Breast epithelium (tissue), 4 donors: ENCODE results near the gene HOXD4. TPM values are rescaled to one million over a fixed set of nuclear protein-coding genes. Genes with fewer than 3 reads are reported as not detected.

Source experiments
- DNase-seq, 2 donors: peaks; one replicate each; pipeline ENCODE4 v3.0.0-alpha.2; 2019; ENCODE audit warnings: low spot score in 2 of 2
- H3K27ac ChIP-seq, 2 donors: fragments of 200-600 bp; sonication (generic) in 1 of 2; one replicate each; pipeline ENCODE4 v1.5.1; 2016 to 2019; ENCODE audit warnings: mild to moderate bottlenecking in 1 of 2
- H3K27me3 ChIP-seq, 2 donors: fragments of 200-600 bp; sonication (generic) in 1 of 2; one replicate each; pipeline versions ENCODE4 v1.5.1 to v1.6.0; 2017 to 2019; ENCODE audit warnings: control low read depth in 1 of 2, mild to moderate bottlenecking in 1 of 2
- H3K36me3 ChIP-seq: fragments of 200-600 bp; one replicate; pipeline ENCODE4 v1.5.1; 2019
- H3K4me1 ChIP-seq, 2 donors: fragments of 200-600 bp; sonication (generic); one replicate each; pipeline ENCODE4 v1.5.1; 2016 to 2019; ENCODE audit warnings: control low read depth in 1 of 2
- H3K4me3 ChIP-seq, 3 donors: fragments of 200-600 bp; sonication (generic); 1 replicate in 2 of 3; 2 replicates in 1 of 3; pipeline ENCODE4 v1.5.1; 2016 to 2019; ENCODE audit warnings: mild to moderate bottlenecking in 3 of 3, moderate library complexity in 2 of 3
- H3K9me3 ChIP-seq, 2 donors: fragments of 200-600 bp; sonication (generic) in 1 of 2; one replicate each; pipeline ENCODE4 v1.5.1; 2016 to 2019; ENCODE audit warnings: control low read depth in 1 of 2
- CTCF ChIP-seq, 3 donors: fragments of 450-650 bp; IDR thresholded peaks; one replicate each; pipeline ENCODE4 v1.5.1; 2016 to 2017; ENCODE audit warnings: antibody characterized with exemption in 3 of 3, mild to moderate bottlenecking in 3 of 3, moderate library complexity in 3 of 3
- POLR2A ChIP-seq: fragments of 450-650 bp; IDR thresholded peaks from one replicate; pipeline ENCODE4 v1.6.1; 2016; ENCODE audit warnings: antibody characterized with exemption, mild to moderate bottlenecking, moderate library complexity
- POLR2AphosphoS5 ChIP-seq, 3 donors: sonication (generic); formaldehyde crosslinking; IDR thresholded peaks; one replicate each; pipeline ENCODE4 v1.6.1; 2017; ENCODE audit warnings: antibody characterized with exemption in 3 of 3
- intact Hi-C: fragments of 100-400 bp; cut with DNase I; formaldehyde crosslinking; loops from one replicate; pipeline ENCODE4 v1.15.1; 2023; ENCODE audit warnings: low total_unique reads
- total RNA-seq, 3 donors: library from RNA; depleted of rRNA; stranded (reverse); fragments of >200 nt; gene quantifications; one replicate each; pipeline ENCODE4 v1.1.0, GENCODE V29; 2016

HOXD4 gene
- total RNA-seq, 3 donors from 2014 or later: 1.9 to 5.8 (median 5.6) TPM

GRCh38 chr2:176132205-176133171, 18.9 kb upstream of the HOXD4 start:
- H3K4me1 ChIP-seq: no peaks in the 10 kb centered on the region
- H3K36me3 ChIP-seq: no peaks in the 10 kb centered on the region
- H3K9me3 ChIP-seq: peaks cover 0 to 3% of the 10 kb centered on the region in 2 donors
- DNase-seq: no peak
- TF ChIP-seq POLR2A (no peak), CTCF (IDR thresholded peaks at IDR 0.05) (no peak), POLR2AphosphoS5 (IDR thresholded peaks at IDR 0.05) (no peak)
- intact Hi-C loops: loop anchor here (10.0 kb wide), 1 partner anchor 1012 kb away; no protein-coding TSS in a partner anchor
- H3K4me3 ChIP-seq: peak overlapping the region; percentile 52 to 73 (median 60)
- H3K27ac ChIP-seq: peak overlapping the region; percentile 44 to 98
- H3K27me3 ChIP-seq: peaks cover 5 to 87% of the 10 kb centered on the region in 2 donors

GRCh38 chr2:176133389-176133788, 18.0 kb upstream of the HOXD4 start:
- peaks cover 5 to 89% of the 10 kb centered on the region in 2 donors for H3K27me3 ChIP-seq
- H3K36me3 ChIP-seq: no peaks in the 10 kb centered on the region
- H3K9me3 ChIP-seq: peaks cover 0 to 3% of the 10 kb centered on the region in 2 donors
- peak overlapping the region in 1 of 2 donors; percentile 97 for H3K27ac ChIP-seq
- intact Hi-C loops: loop anchor here (10.0 kb wide), 1 partner anchor 1011 kb away; no protein-coding TSS in a partner anchor
- no peak overlapping the region for H3K4me3 ChIP-seq
- TF ChIP-seq POLR2AphosphoS5 (IDR thresholded peaks at IDR 0.05): no peak
- TF ChIP-seq CTCF (IDR thresholded peaks at IDR 0.05): no peak
- no peak for TF ChIP-seq POLR2A
- DNase-seq: no peak
- H3K4me1 ChIP-seq: no peaks in the 10 kb centered on the region

GRCh38 chr2:176134035-176134434, 17.3 kb upstream of the HOXD4 start:
- H3K27me3 ChIP-seq: peaks cover 3 to 89% of the 10 kb centered on the region in 2 donors
- intact Hi-C loops: loop anchor here (10.0 kb wide), 1 partner anchor 1011 kb away; no protein-coding TSS in a partner anchor
- H3K36me3 ChIP-seq: no peaks in the 10 kb centered on the region
- peak overlapping the region in 1 of 2 donors; percentile 97 for H3K27ac ChIP-seq
- no peak overlapping the region for H3K4me3 ChIP-seq
- no peak for DNase-seq
- no peaks in the 10 kb centered on the region for H3K4me1 ChIP-seq
- no peak for TF ChIP-seq POLR2AphosphoS5 (IDR thresholded peaks at IDR 0.05)
- TF ChIP-seq CTCF (IDR thresholded peaks at IDR 0.05): no peak
- TF ChIP-seq POLR2A: no peak
- peaks cover 0 to 3% of the 10 kb centered on the region in 2 donors for H3K9me3 ChIP-seq

GRCh38 chr2:176135035-176135440, 16.3 kb upstream of the HOXD4 start:
- TF ChIP-seq POLR2AphosphoS5 (IDR thresholded peaks at IDR 0.05): no peak
- no peak for TF ChIP-seq POLR2A
- TF ChIP-seq CTCF (IDR thresholded peaks at IDR 0.05): no peak
- Histone ChIP-seq H3K4me1 (peaks cover 0 to 5% of the 10 kb centered on the region in 2 donors), H3K27ac (peak overlapping the region; percentile 84 to 97), H3K4me3 (peak overlapping the region in 1 of 3 donors; percentile 82), H3K27me3 (peaks cover 0 to 91% of the 10 kb centered on the region in 2 donors), H3K36me3 (no peaks in the 10 kb centered on the region), H3K9me3 (no peaks in the 10 kb centered on the region)
- DNase-seq: no peak
- intact Hi-C loops: loop anchor here (5.0 to 10.0 kb wide), 2 partner anchors 502 to 1010 kb away; no protein-coding TSS in a partner anchor
